CD4-positive, CD25-positive, alpha-beta regulatory T cell (primary cell): ENCODE measurements around the gene VEGFA. TPM values are rescaled to one million over a fixed set of nuclear protein-coding genes. Genes with fewer than 3 reads are reported as not detected.

Source experiments
- ATAC-seq, 2 donors: fragments of 150-1000 bp; cut with Tn5 transposase; one replicate each; pipeline ENCODE4 v1.10.0; 2021; ENCODE audit warnings: low read depth in 2 of 2, moderate number of reproducible peaks in 2 of 2, moderate library complexity in 1 of 2
- DNase-seq, 3 donors: peaks; one replicate each; pipeline versions ENCODE4 v3.0.0 to v3.0.0-alpha.2; 2012 to 2022; ENCODE audit warnings: mixed read lengths in 1 of 3
- H3K27ac ChIP-seq: one replicate; pipeline ENCODE4 v1.7.0; 2013; ENCODE audit warnings: mild to moderate bottlenecking, low read length; ENCODE audit not compliant: insufficient read depth, poor library complexity, severe bottlenecking
- H3K27me3 ChIP-seq: one replicate; pipeline ENCODE4 v1.7.0; 2013; ENCODE audit warnings: low read length; ENCODE audit not compliant: control insufficient read depth, insufficient read depth
- H3K36me3 ChIP-seq: one replicate; pipeline ENCODE4 v1.7.0; 2013; ENCODE audit warnings: mild to moderate bottlenecking, low read length, moderate library complexity; ENCODE audit not compliant: control insufficient read depth, insufficient read depth
- H3K4me1 ChIP-seq: 2 replicates; pipeline ENCODE4 v1.7.0; 2013; ENCODE audit warnings: mild to moderate bottlenecking, low read length; ENCODE audit not compliant: insufficient read depth, control insufficient read depth, poor library complexity, severe bottlenecking
- H3K4me3 ChIP-seq: one replicate; pipeline ENCODE4 v1.7.0; 2013; ENCODE audit warnings: low read depth, mild to moderate bottlenecking, low read length, moderate library complexity
- H3K9me3 ChIP-seq, 2 experiments: 1 replicate in 1 of 2; 2 replicates in 1 of 2; pipeline ENCODE4 v1.7.0; 2013; ENCODE audit warnings: low read length in 2 of 2, mild to moderate bottlenecking in 1 of 2, moderate library complexity in 1 of 2; ENCODE audit not compliant: control insufficient read depth in 2 of 2
- H3K27ac Mint-ChIP-seq, 3 donors: one replicate each; pipeline ENCODE4 v1.8.0; 2020 to 2022; ENCODE audit warnings: mild to moderate bottlenecking in 3 of 3, mixed read lengths in 3 of 3, moderate library complexity in 2 of 3
- H3K27me3 Mint-ChIP-seq: one replicate; pipeline ENCODE4 v1.8.0; 2022; ENCODE audit warnings: mild to moderate bottlenecking, mixed read lengths
- H3K36me3 Mint-ChIP-seq: one replicate; pipeline ENCODE4 v1.8.0; 2020; ENCODE audit warnings: mixed read lengths
- H3K4me1 Mint-ChIP-seq, 4 donors: one replicate each; pipeline ENCODE4 v1.8.0; 2020 to 2022; ENCODE audit warnings: mixed read lengths in 4 of 4, mild to moderate bottlenecking in 1 of 4
- H3K4me3 Mint-ChIP-seq, 4 donors: one replicate each; pipeline ENCODE4 v1.8.0; 2020 to 2022; ENCODE audit warnings: mild to moderate bottlenecking in 4 of 4, mixed read lengths in 4 of 4, moderate library complexity in 3 of 4
- H3K9me3 Mint-ChIP-seq, 7 donors: one replicate each; pipeline ENCODE4 v1.8.0; 2020 to 2022; ENCODE audit warnings: mixed read lengths in 7 of 7, mild to moderate bottlenecking in 3 of 7, moderate library complexity in 2 of 7
- polyA plus RNA-seq, 4 donors: library from polyadenylated mRNA; unstranded; fragments of 300-500 nt; fragmentation: Illumina TruSeq; gene quantifications; one replicate each; pipeline ENCODE4 v1.2.3, GENCODE V29; 2021
- total RNA-seq: library from RNA; stranded (reverse); gene quantifications from one replicate; pipeline ENCODE4 v1.2.3, GENCODE V29; 2022

Gene VEGFA
- total and polyA plus RNA-seq, 5 donors from 2014 or later, result 0.01 to 0.22 (median 0.13) TPM; not detected in 2

GRCh38 chr6:43762410-43762768, 7.6 kb upstream of the VEGFA start:
- H3K27me3 Mint-ChIP-seq, result peaks cover 30% of the 10 kb centered on the region
- no peaks in the 10 kb centered on the region for H3K36me3 Mint-ChIP-seq
- H3K27ac Mint-ChIP-seq, result no peak overlapping the region
- Histone ChIP-seq H3K4me1 (no peaks in the 10 kb centered on the region), H3K27me3 (no peaks in the 10 kb centered on the region), H3K27ac (no peak overlapping the region), H3K4me3 (no peak overlapping the region), H3K9me3 (no peaks in the 10 kb centered on the region), H3K36me3 (no peaks in the 10 kb centered on the region)
- no peaks in the 10 kb centered on the region for H3K9me3 Mint-ChIP-seq
- H3K4me1 Mint-ChIP-seq, result no peaks in the 10 kb centered on the region
- no peak overlapping the region for H3K4me3 Mint-ChIP-seq
- ATAC-seq (no peak), DNase-seq (no peak)

- H3K9me3 Mint-ChIP-seq, result no peaks in the 10 kb centered on the region
- H3K27me3 ChIP-seq, result no peaks in the 10 kb centered on the region
- peaks cover 33% of the 10 kb centered on the region for H3K27me3 Mint-ChIP-seq
- no peaks in the 10 kb centered on the region for H3K36me3 Mint-ChIP-seq
- DNase-seq (no peak), ATAC-seq (no peak)
- H3K4me1 Mint-ChIP-seq, result no peaks in the 10 kb centered on the region
- no peak overlapping the region for H3K27ac Mint-ChIP-seq
- no peaks in the 10 kb centered on the region for H3K4me1 ChIP-seq
- no peaks in the 10 kb centered on the region for H3K36me3 ChIP-seq
- no peak overlapping the region for H3K4me3 ChIP-seq
- no peak overlapping the region for H3K4me3 Mint-ChIP-seq
- no peaks in the 10 kb centered on the region for H3K9me3 ChIP-seq
- no peak overlapping the region for H3K27ac ChIP-seq
Observed at GRCh38 chr6:43762966-43763695, 6.9 kb upstream of the VEGFA start.

GRCh38 chr6:43763812-43764522, 6.0 kb upstream of the VEGFA start:
- Histone ChIP-seq H3K36me3 (no peaks in the 10 kb centered on the region), H3K9me3 (no peaks in the 10 kb centered on the region), H3K27me3 (no peaks in the 10 kb centered on the region), H3K4me1 (no peaks in the 10 kb centered on the region), H3K4me3 (no peak overlapping the region), H3K27ac (no peak overlapping the region)
- ATAC-seq, result no peak
- Mint-ChIP-seq H3K4me3 (no peak overlapping the region), H3K4me1 (no peaks in the 10 kb centered on the region), H3K27me3 (peaks cover 33% of the 10 kb centered on the region), H3K36me3 (no peaks in the 10 kb centered on the region), H3K9me3 (no peaks in the 10 kb centered on the region), H3K27ac (no peak overlapping the region)
- no peak for DNase-seq

DNA sequence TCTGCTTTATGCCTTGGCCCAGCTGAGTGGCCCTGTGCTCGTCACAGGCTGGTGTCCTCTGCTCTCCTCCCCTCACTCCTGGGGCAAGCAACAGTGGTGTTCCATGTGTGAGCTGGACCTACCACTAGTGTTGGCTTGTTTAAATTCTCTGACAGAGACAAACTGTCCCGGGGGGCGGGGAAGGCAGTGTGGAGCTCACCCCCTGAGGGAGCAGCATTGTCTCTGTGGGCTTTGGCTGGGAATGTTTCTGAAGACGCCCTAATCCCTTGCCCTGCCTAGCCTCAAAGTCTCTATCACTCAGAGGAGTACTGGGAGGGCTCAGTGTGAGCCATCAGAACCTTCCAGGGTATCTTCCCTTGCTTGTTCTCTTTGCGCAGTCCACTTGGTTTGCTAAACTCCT, 5.2 kb upstream of the VEGFA start:
- Histone ChIP-seq H3K4me1 (peaks cover 6% of the 10 kb centered on the region), H3K27me3 (no peaks in the 10 kb centered on the region), H3K9me3 (no peaks in the 10 kb centered on the region), H3K27ac (no peak overlapping the region), H3K36me3 (no peaks in the 10 kb centered on the region), H3K4me3 (no peak overlapping the region)
- ATAC-seq, result no peak
- Mint-ChIP-seq H3K4me3 (no peak overlapping the region), H3K27ac (no peak overlapping the region), H3K9me3 (no peaks in the 10 kb centered on the region), H3K4me1 (peaks cover 0 to 3% (median 0%) of the 10 kb centered on the region in 4 donors), H3K27me3 (peaks cover 39% of the 10 kb centered on the region), H3K36me3 (no peaks in the 10 kb centered on the region)
- DNase-seq, result no peak

GRCh38 chr6:43765776-43766499, 4.1 kb upstream of the VEGFA start:
- DNase-seq, result no peak
- no peak for ATAC-seq
- Histone ChIP-seq H3K36me3 (no peaks in the 10 kb centered on the region), H3K4me1 (peaks cover 18% of the 10 kb centered on the region), H3K4me3 (no peak overlapping the region), H3K9me3 (no peaks in the 10 kb centered on the region), H3K27me3 (no peaks in the 10 kb centered on the region), H3K27ac (no peak overlapping the region)
- Mint-ChIP-seq H3K27me3 (peaks cover 40% of the 10 kb centered on the region), H3K9me3 (no peaks in the 10 kb centered on the region), H3K36me3 (no peaks in the 10 kb centered on the region), H3K27ac (no peak overlapping the region), H3K4me1 (peaks cover 0 to 7% (median 0%) of the 10 kb centered on the region in 4 donors), H3K4me3 (no peak overlapping the region)

- H3K36me3 Mint-ChIP-seq, result no peaks in the 10 kb centered on the region
- peaks cover 0 to 7% (median 0%) of the 10 kb centered on the region in 4 donors for H3K4me1 Mint-ChIP-seq
- H3K27ac Mint-ChIP-seq, result no peak overlapping the region
- Histone ChIP-seq H3K4me1 (peaks cover 23% of the 10 kb centered on the region), H3K36me3 (no peaks in the 10 kb centered on the region), H3K4me3 (no peak overlapping the region), H3K27me3 (no peaks in the 10 kb centered on the region), H3K27ac (no peak overlapping the region), H3K9me3 (no peaks in the 10 kb centered on the region)
- H3K9me3 Mint-ChIP-seq, result no peaks in the 10 kb centered on the region
- peaks cover 40% of the 10 kb centered on the region for H3K27me3 Mint-ChIP-seq
- no peak for ATAC-seq
- no peak for DNase-seq
- no peak overlapping the region for H3K4me3 Mint-ChIP-seq
Observed at GRCh38 chr6:43766500-43766853, 3.5 kb upstream of the VEGFA start.

DNA sequence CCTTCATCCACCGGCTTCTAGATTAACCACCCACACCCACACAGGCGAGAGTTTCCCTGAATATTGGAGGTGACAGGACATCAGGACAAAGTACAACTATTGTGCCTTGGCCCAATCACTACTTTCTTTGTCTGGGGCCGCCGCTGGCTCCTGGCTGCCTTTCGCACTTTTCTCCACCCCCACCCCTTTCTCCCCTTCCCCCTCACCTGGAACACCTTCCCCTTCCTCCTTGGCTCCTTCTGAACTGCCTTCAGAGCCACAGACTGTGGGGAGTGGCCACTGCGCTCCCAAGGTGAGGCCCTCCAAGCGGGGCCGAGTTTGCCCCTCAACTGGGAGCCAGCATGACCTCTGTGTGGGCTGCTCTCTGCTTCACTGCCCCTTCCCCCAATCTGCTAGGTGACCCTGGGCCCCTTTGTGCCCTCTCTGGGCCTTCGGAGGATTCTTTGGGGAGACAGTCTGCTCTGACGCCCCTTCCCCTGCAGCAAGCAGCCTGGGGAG, 3.0 kb upstream of the VEGFA start:
- ATAC-seq (no peak), DNase-seq (no peak)
- Histone ChIP-seq H3K9me3 (no peaks in the 10 kb centered on the region), H3K27ac (no peak overlapping the region), H3K27me3 (no peaks in the 10 kb centered on the region), H3K36me3 (no peaks in the 10 kb centered on the region), H3K4me1 (peaks cover 28% of the 10 kb centered on the region), H3K4me3 (no peak overlapping the region)
- H3K27ac Mint-ChIP-seq, result no peak overlapping the region
- no peaks in the 10 kb centered on the region for H3K9me3 Mint-ChIP-seq
- H3K27me3 Mint-ChIP-seq, result peaks cover 43% of the 10 kb centered on the region
- H3K36me3 Mint-ChIP-seq, result no peaks in the 10 kb centered on the region
- H3K4me3 Mint-ChIP-seq, result no peak overlapping the region
- peaks cover 0 to 8% (median under 1%) of the 10 kb centered on the region in 4 donors for H3K4me1 Mint-ChIP-seq
